Measurements from ENCODE around the gene TARM1. TPM values are rescaled to one million over a fixed set of nuclear protein-coding genes. Genes with fewer than 3 reads are reported as not detected.
"Not testable (repeated sequence)": the region's sequence is repeated elsewhere in the genome, so short reads cannot be mapped to it uniquely, and the experiment has no call there.

TARM1 gene
- total RNA-seq, 1 donor from 2014 or later: not detected

DNA sequence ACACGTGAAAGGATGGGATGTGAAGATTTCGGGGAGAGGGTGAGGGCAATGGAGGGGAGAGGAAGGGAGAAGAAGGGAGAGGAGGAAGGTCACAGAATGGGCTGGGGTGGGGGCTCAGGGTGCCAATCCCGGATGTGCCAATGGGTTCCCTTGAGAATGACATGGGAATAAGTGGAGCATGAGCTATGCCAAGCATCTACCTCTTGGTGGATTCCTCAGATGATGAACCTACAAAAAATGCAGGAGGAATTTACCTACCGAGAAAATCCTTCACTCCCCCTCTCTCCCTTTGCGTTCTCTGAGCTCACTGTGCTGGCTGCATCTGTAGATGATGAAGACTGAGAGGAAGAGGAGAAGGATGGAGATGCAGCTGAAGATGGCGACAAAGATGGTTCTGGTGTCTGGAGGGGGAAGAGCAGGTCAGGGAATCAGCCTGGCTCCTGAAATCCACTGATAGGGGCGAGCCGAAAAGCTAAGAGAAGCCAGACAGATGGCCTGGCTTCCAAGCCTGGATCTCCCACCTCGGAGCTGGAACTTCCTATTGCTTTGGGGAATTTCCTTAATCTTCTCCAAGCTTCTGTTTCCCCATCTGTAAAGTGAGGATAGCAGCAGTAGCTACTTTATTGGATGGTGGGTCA is 39.1 kb downstream of the TARM1 start:
- Histone ChIP-seq H3K4me3 (ENCODE audit: low read length in 3 of 3) (no peak overlapping the region), H3K9ac (ENCODE audit: low read depth in 1 of 3, low read length in 3 of 3) (no peak overlapping the region), H3K9me3 (ENCODE audit: control insufficient read depth in 3 of 3, low read length in 3 of 3) (no peaks in the 10 kb centered on the region), H3K36me3 (ENCODE audit: control insufficient read depth in 3 of 3, insufficient read depth in 3 of 3, low read length in 3 of 3) (no peaks in the 10 kb centered on the region), H3K27ac (ENCODE audit: low read depth, low read length) (no peak overlapping the region), H3K4me1 (ENCODE audit: control insufficient read depth in 3 of 3, insufficient read depth in 3 of 3, low read length in 3 of 3) (no peaks in the 10 kb centered on the region), H3K27me3 (ENCODE audit: control insufficient read depth in 3 of 3, insufficient read depth in 3 of 3, low read length in 3 of 3) (peaks cover 0 to 10% (median 3%) of the 10 kb centered on the region in 3 donors)

DNA sequence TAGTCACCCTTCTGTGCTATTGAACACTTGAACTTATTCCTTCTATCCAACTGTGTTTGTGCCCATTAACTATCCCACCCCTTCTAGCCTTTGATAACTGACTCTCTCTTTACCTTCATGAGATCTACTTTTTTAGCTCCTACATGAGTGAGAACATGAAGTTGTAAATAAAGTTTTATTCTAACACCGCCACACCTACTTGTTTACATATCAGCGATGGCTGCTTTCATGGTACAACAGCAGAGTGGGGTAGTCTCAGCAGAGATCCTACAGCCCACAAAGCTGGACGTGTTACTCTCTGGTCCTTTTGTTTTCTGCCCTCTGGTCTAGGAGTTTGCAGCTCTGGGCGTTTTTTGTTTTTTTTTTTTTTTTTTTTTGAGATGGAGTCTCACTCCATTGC is 41.2 kb downstream of the TARM1 start:
- Histone ChIP-seq H3K4me1 (ENCODE audit: control insufficient read depth in 3 of 3, insufficient read depth in 3 of 3, low read length in 3 of 3) (no peaks in the 10 kb centered on the region), H3K9ac (ENCODE audit: low read depth in 1 of 3, low read length in 3 of 3) (no peak overlapping the region), H3K4me3 (ENCODE audit: low read length in 3 of 3) (no peak overlapping the region), H3K9me3 (ENCODE audit: control insufficient read depth in 3 of 3, low read length in 3 of 3) (no peaks in the 10 kb centered on the region), H3K36me3 (ENCODE audit: control insufficient read depth in 3 of 3, insufficient read depth in 3 of 3, low read length in 3 of 3) (no peaks in the 10 kb centered on the region), H3K27me3 (ENCODE audit: control insufficient read depth in 3 of 3, insufficient read depth in 3 of 3, low read length in 3 of 3) (peaks cover 0 to 6% (median 4%) of the 10 kb centered on the region in 3 donors), H3K27ac (ENCODE audit: low read depth, low read length) (no peak overlapping the region)

DNA sequence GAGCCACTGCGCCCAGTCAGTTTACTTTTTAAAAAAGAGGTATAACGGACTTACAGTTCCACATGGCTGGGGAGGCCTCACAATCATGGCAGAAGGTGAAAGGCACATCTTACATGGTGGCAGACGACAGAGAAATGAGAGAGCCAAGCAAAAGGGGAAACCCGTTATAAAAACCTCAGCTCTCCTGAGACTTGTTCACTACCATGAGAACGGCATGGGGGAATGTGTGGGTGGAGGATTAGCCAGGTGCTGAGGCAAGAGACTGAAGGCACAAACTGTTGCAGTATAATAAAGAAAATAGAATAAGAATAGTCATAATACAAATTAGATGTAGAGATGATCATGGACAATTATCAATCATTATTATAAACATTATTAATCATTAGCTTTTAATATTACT is 44.6 kb downstream of the TARM1 start:
- not testable (repeated sequence) for H3K27me3 ChIP-seq (ENCODE audit: control insufficient read depth in 3 of 3, insufficient read depth in 3 of 3, low read length in 3 of 3); H3K4me1 ChIP-seq (ENCODE audit: control insufficient read depth in 3 of 3, insufficient read depth in 3 of 3, low read length in 3 of 3); H3K27ac ChIP-seq (ENCODE audit: low read depth, low read length); H3K9ac ChIP-seq (ENCODE audit: low read depth in 1 of 3, low read length in 3 of 3); H3K36me3 ChIP-seq (ENCODE audit: control insufficient read depth in 3 of 3, insufficient read depth in 3 of 3, low read length in 3 of 3); H3K4me3 ChIP-seq (ENCODE audit: low read length in 3 of 3); H3K9me3 ChIP-seq (ENCODE audit: control insufficient read depth in 3 of 3, low read length in 3 of 3)

DNA sequence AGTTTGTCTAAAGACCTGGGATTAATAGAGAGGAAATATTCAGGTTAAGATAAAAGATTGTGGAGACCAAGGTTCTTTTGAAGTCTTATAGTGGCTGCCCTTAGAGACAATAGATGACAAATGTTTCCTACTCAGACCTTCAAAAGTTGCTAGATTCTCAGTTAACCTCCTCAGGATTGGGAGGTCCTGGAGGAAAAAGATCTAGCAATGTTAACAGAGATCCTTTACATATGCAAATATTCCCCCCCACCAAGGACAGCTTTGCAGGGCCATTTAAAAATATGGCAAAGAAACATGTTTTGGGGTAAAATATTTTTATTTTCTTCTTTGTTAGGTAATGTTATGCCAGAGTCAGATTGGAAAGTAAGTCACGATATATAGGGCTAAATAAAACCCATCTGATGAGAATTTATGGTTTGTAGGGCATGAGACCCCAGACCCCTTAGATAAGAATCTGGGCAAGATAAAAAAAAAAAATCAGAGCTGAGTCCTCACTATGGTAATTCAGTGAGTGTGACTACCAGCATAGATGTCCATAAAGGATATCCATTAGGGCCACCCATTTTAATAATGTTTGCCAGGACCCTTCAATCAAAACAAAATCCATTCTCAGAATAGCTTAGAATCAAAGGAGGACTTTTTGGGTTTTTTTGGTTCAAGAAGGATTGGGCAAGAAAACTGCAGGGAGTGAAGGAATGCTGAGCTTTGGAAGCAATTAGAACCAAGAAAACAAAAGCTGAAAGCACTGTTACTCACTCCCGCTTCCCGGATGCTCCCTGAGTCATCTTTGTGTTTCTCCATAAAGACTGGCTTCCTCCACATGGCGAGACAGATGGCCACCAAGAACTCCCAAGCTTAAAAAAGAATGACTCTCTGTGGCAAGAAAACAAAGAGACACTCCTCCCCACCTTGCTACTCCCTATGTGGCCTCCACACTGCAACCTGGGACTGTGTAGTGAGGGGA is 45.7 kb downstream of the TARM1 start:
- H3K27ac ChIP-seq (ENCODE audit: low read depth, low read length): no peak overlapping the region

DNA sequence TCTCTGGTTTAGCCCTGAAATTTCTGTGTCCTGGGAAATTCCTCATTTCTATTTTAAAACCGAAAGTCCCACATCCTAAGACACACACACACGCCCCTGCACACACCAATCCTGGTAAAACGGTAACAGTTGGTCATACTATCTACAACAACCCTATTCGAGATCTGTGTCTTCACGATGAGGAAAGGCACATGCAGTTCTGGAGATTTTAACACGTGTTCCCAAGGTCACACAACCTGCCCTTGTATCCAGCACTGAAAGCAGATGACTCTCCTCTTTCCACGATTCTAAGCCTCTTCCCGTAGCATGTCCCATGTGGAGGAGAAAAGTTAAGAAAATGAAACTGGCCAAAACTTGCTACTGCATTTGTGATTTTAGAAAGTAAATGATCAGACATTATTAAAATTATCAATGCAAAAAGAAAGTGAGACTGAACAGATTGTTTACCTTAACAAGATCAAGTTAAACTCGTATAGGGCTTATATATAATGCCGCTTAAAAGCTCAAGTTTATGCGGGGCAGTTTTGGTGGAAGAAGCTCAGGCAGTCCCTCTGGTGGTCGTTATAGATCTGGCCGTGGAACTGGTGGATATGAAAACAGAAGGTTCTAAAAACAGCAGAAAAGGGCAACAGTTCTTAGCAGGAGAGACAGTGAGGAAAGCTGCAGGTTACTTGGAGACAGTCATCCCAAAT is 50.1 kb downstream of the TARM1 start:
- H3K9me3 ChIP-seq (ENCODE audit: control insufficient read depth in 3 of 3, low read length in 3 of 3): no peaks in the 10 kb centered on the region
- no peak overlapping the region for H3K27ac ChIP-seq (ENCODE audit: low read depth, low read length)
- H3K4me3 ChIP-seq (ENCODE audit: low read length in 3 of 3): no peak overlapping the region
- peaks cover 6 to 16% (median 7%) of the 10 kb centered on the region in 3 donors for H3K27me3 ChIP-seq (ENCODE audit: control insufficient read depth in 3 of 3, insufficient read depth in 3 of 3, low read length in 3 of 3)
- no peaks in the 10 kb centered on the region for H3K36me3 ChIP-seq (ENCODE audit: control insufficient read depth in 3 of 3, insufficient read depth in 3 of 3, low read length in 3 of 3)
- no peaks in the 10 kb centered on the region for H3K4me1 ChIP-seq (ENCODE audit: control insufficient read depth in 3 of 3, insufficient read depth in 3 of 3, low read length in 3 of 3)
- H3K9ac ChIP-seq (ENCODE audit: low read depth in 1 of 3, low read length in 3 of 3): no peak overlapping the region

More for the DNA sequence above, 45.7 kb downstream of the TARM1 start:
- Histone ChIP-seq H3K9me3 (ENCODE audit: control insufficient read depth in 3 of 3, low read length in 3 of 3) (no peaks in the 10 kb centered on the region), H3K9ac (ENCODE audit: low read depth in 1 of 3, low read length in 3 of 3) (no peak overlapping the region), H3K36me3 (ENCODE audit: control insufficient read depth in 3 of 3, insufficient read depth in 3 of 3, low read length in 3 of 3) (no peaks in the 10 kb centered on the region), H3K4me3 (ENCODE audit: low read length in 3 of 3) (no peak overlapping the region), H3K27me3 (ENCODE audit: control insufficient read depth in 3 of 3, insufficient read depth in 3 of 3, low read length in 3 of 3) (peaks cover 6 to 7% (median 7%) of the 10 kb centered on the region in 3 donors), H3K4me1 (ENCODE audit: control insufficient read depth in 3 of 3, insufficient read depth in 3 of 3, low read length in 3 of 3) (no peaks in the 10 kb centered on the region)

DNA sequence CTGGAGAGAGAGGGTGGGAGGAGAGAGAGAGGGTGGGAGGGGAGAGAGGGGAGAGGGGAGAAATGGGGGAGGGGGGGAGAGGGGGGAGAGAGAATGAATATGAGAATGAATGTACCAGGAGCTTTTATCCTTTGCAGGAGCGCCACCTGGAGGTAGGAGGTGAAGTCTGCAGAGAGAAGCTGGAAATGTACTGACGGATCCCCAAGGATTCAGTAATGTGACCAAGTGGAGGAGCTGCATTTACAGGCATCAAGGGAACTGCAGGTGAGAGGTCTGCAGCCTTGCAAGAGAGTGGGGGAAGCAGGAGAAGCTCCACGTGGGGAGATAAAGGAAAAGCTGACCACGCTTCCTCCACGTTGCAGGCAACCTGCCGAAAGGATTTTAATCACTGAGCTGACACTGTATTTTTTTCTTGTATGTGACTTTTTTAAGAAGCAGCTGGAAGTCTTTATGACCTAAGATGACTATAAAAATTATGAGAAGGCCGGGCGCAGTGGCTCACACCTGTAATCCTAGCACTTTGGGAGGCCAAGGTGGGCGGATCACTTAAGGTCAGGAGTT is 51.2 kb downstream of the TARM1 start:
- Histone ChIP-seq H3K9ac (ENCODE audit: low read depth in 1 of 3, low read length in 3 of 3) (no peak overlapping the region), H3K9me3 (ENCODE audit: control insufficient read depth in 3 of 3, low read length in 3 of 3) (no peaks in the 10 kb centered on the region), H3K4me1 (ENCODE audit: control insufficient read depth in 3 of 3, insufficient read depth in 3 of 3, low read length in 3 of 3) (no peaks in the 10 kb centered on the region), H3K27me3 (ENCODE audit: control insufficient read depth in 3 of 3, insufficient read depth in 3 of 3, low read length in 3 of 3) (peaks cover 6 to 12% (median 6%) of the 10 kb centered on the region in 3 donors), H3K4me3 (ENCODE audit: low read length in 3 of 3) (no peak overlapping the region), H3K27ac (ENCODE audit: low read depth, low read length) (no peak overlapping the region), H3K36me3 (ENCODE audit: control insufficient read depth in 3 of 3, insufficient read depth in 3 of 3, low read length in 3 of 3) (no peaks in the 10 kb centered on the region)

DNA sequence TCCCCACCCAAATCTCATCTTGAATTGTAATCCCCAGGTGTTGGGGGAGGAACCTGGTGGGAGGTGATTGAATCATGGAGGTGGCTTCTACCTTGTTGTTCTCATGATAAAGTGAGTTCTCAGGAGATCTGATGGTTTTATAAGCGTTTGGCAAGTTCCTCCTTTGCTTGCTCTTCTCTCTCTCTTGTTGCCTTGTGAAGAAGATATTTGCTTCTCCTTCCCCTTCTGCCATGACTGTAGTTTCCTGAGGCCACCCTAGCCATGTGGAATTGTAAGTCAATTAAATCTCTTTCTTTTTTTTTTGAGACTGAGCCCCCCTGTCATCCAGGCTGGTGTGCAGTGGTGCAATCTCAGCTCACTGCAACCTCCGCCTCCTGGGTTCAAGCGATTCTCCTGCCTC is 51.9 kb downstream of the TARM1 start:
- peaks cover 3 to 17% (median 6%) of the 10 kb centered on the region in 3 donors for H3K27me3 ChIP-seq (ENCODE audit: control insufficient read depth in 3 of 3, insufficient read depth in 3 of 3, low read length in 3 of 3)
- no peak overlapping the region for H3K4me3 ChIP-seq (ENCODE audit: low read length in 3 of 3)
- no peak overlapping the region for H3K9ac ChIP-seq (ENCODE audit: low read depth in 1 of 3, low read length in 3 of 3)
- H3K9me3 ChIP-seq (ENCODE audit: control insufficient read depth in 3 of 3, low read length in 3 of 3): no peaks in the 10 kb centered on the region
- no peak overlapping the region for H3K27ac ChIP-seq (ENCODE audit: low read depth, low read length)
- H3K36me3 ChIP-seq (ENCODE audit: control insufficient read depth in 3 of 3, insufficient read depth in 3 of 3, low read length in 3 of 3): no peaks in the 10 kb centered on the region
- H3K4me1 ChIP-seq (ENCODE audit: control insufficient read depth in 3 of 3, insufficient read depth in 3 of 3, low read length in 3 of 3): no peaks in the 10 kb centered on the region

DNA sequence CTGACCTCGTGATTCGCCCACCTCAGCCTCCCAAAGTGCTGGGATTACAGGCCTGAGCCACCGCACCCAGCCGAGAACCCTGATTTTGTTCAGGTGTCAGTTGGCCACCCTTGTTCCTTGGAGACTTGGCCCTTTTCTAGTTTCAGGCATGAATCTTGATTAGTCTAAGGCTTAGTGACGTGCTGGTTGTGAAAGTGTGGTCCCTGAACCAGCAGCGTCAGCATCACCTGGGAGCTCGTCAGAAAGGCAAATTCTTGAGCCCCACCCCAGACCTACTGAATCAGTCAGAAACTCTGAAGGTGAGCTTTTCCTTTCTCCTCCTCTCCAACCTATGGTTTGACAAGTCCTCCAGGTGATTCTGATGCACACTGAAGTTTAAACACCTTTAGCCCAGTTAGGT is 54.5 kb downstream of the TARM1 start:
- Histone ChIP-seq H3K4me3 (ENCODE audit: low read length in 3 of 3) (no peak overlapping the region), H3K4me1 (ENCODE audit: control insufficient read depth in 3 of 3, insufficient read depth in 3 of 3, low read length in 3 of 3) (peaks cover 0 to 3% (median 0%) of the 10 kb centered on the region in 3 donors), H3K9me3 (ENCODE audit: control insufficient read depth in 3 of 3, low read length in 3 of 3) (no peaks in the 10 kb centered on the region), H3K36me3 (ENCODE audit: control insufficient read depth in 3 of 3, insufficient read depth in 3 of 3, low read length in 3 of 3) (no peaks in the 10 kb centered on the region), H3K27me3 (ENCODE audit: control insufficient read depth in 3 of 3, insufficient read depth in 3 of 3, low read length in 3 of 3) (peaks cover 6 to 20% (median 9%) of the 10 kb centered on the region in 3 donors), H3K9ac (ENCODE audit: low read depth in 1 of 3, low read length in 3 of 3) (no peak overlapping the region), H3K27ac (ENCODE audit: low read depth, low read length) (no peak overlapping the region)

DNA sequence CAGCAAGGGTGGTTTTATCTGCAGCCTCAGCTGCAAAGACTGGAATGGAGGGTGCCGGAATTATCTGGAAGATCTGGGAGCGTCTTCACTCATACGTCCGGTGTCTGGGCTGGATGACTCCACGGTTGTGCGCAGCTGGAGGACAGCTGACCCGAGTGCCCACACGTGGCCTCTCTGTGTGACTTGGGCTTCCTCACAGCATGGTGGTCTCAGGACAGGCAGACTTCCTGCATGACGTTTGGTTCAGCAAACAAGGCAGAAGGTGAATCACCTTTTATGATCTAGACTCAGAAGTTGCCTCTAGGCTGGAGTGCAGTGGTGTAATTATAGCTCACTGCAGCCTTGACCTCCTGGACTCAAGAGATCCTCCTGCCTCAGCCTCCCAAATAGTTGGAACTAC is 56.5 kb downstream of the TARM1 start:
- no peak overlapping the region for H3K4me3 ChIP-seq (ENCODE audit: low read length in 3 of 3)
- no peaks in the 10 kb centered on the region for H3K9me3 ChIP-seq (ENCODE audit: control insufficient read depth in 3 of 3, low read length in 3 of 3)
- H3K36me3 ChIP-seq (ENCODE audit: control insufficient read depth in 3 of 3, insufficient read depth in 3 of 3, low read length in 3 of 3): no peaks in the 10 kb centered on the region
- H3K27ac ChIP-seq (ENCODE audit: low read depth, low read length): no peak overlapping the region
- H3K9ac ChIP-seq (ENCODE audit: low read depth in 1 of 3, low read length in 3 of 3): no peak overlapping the region
- H3K27me3 ChIP-seq (ENCODE audit: control insufficient read depth in 3 of 3, insufficient read depth in 3 of 3, low read length in 3 of 3): peaks cover 0 to 17% (median 6%) of the 10 kb centered on the region in 3 donors
- H3K4me1 ChIP-seq (ENCODE audit: control insufficient read depth in 3 of 3, insufficient read depth in 3 of 3, low read length in 3 of 3): peaks cover 0 to 3% (median 0%) of the 10 kb centered on the region in 3 donors
